ENCODE results near the gene SPATA32.

- TF ChIP-seq, protein P1, sequence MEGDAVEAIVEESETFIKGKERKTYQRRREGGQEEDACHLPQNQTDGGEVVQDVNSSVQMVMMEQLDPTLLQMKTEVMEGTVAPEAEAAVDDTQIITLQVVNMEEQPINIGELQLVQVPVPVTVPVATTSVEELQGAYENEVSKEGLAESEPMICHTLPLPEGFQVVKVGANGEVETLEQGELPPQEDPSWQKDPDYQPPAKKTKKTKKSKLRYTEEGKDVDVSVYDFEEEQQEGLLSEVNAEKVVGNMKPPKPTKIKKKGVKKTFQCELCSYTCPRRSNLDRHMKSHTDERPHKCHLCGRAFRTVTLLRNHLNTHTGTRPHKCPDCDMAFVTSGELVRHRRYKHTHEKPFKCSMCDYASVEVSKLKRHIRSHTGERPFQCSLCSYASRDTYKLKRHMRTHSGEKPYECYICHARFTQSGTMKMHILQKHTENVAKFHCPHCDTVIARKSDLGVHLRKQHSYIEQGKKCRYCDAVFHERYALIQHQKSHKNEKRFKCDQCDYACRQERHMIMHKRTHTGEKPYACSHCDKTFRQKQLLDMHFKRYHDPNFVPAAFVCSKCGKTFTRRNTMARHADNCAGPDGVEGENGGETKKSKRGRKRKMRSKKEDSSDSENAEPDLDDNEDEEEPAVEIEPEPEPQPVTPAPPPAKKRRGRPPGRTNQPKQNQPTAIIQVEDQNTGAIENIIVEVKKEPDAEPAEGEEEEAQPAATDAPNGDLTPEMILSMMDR (conservative IDR thresholded peaks at IDR 0.05), result no peak
- no peak for TF ChIP-seq EZH2 (IDR thresholded peaks at IDR 0.05; ENCODE audit: low read depth)
Measured at GRCh38 chr17:45226576-45226975, 35.3 kb downstream of the SPATA32 start.

Measured in PC-9 (cell line).